HFF-Myc (cell line): Measurements from ENCODE around the gene INSRR.

Experiments used
- DNase-seq: peaks from one replicate; pipeline ENCODE4 v3.0.0-alpha.2; 2011; ENCODE audit warnings: low read depth; ENCODE audit errors: extremely low read depth
- H3K4me3 ChIP-seq: replicated peaks from 2 replicates; pipeline ENCODE4 v1.5.1; 2011; ENCODE audit warnings: low read depth, mild to moderate bottlenecking, control low read depth, low read length
- TF ChIP-seq, protein P1 (sequence below): IDR thresholded peaks from 2 replicates; pipeline ENCODE4 v1.5.1; 2012; ENCODE audit warnings: mild to moderate bottlenecking, low read depth, low read length, control low read depth; ENCODE audit errors: missing control alignments

INSRR gene

DNA sequence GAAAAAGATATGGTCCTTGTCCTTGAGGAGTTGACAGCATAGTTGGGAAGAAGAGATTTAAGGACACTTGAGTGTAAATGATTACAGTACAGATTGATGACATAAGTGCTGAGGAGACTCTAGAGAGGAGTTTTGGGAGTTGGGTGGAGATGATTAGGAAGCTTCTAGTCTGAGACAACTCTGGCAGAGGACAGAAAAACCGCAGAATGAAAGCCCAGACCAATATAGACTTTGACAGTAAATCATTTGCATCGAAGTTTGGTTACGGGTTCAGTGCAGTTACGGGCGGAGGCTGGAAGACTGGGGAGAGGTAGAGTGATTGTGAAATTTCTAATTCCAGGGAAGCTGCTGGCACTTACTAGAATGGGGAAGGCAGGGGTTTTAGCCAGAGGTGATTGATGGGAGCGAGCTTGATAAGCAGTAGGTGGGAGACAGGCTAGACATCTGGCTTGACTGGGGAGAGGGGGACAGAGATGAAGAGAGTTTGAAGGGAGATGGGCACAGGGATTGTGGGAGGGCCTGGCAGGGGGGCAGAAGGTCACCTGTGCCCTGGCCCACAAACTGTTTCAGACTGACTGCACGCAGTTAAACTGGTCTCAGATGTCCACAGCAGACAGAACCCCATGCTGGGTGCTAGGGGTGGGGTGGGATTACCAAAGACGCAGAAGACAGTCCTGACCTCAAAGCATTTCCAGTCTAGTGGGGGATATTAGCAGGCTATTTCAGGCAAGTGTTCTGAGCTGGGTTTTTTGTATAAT, 62.4 kb downstream of the INSRR start:
- H3K4me3 ChIP-seq, result no peak overlapping the region
- TF ChIP-seq, protein P1, sequence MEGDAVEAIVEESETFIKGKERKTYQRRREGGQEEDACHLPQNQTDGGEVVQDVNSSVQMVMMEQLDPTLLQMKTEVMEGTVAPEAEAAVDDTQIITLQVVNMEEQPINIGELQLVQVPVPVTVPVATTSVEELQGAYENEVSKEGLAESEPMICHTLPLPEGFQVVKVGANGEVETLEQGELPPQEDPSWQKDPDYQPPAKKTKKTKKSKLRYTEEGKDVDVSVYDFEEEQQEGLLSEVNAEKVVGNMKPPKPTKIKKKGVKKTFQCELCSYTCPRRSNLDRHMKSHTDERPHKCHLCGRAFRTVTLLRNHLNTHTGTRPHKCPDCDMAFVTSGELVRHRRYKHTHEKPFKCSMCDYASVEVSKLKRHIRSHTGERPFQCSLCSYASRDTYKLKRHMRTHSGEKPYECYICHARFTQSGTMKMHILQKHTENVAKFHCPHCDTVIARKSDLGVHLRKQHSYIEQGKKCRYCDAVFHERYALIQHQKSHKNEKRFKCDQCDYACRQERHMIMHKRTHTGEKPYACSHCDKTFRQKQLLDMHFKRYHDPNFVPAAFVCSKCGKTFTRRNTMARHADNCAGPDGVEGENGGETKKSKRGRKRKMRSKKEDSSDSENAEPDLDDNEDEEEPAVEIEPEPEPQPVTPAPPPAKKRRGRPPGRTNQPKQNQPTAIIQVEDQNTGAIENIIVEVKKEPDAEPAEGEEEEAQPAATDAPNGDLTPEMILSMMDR, result no peak
- no peak for DNase-seq

DNA sequence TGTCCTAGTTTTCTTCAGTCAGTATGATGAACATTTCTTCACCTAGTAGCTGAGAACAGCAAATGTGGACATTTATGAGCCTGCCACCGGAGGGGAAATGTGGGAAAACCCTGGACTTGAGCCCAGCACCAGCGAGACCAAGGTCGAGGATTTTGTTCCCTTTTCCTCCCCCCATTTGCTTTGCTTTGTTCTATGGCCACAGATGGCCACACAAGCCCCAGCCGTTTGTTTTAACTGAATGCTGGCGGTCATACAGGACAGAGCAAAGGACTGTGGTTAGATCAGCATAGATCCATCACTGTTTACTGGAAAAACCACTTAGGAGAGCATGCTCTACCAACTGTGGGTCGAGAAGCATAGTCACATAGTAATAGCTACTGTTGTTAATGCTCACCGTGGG, 63.1 kb downstream of the INSRR start:
- TF ChIP-seq, protein P1, result no peak
- H3K4me3 ChIP-seq, result no peak overlapping the region
- DNase-seq, result no peak

DNA sequence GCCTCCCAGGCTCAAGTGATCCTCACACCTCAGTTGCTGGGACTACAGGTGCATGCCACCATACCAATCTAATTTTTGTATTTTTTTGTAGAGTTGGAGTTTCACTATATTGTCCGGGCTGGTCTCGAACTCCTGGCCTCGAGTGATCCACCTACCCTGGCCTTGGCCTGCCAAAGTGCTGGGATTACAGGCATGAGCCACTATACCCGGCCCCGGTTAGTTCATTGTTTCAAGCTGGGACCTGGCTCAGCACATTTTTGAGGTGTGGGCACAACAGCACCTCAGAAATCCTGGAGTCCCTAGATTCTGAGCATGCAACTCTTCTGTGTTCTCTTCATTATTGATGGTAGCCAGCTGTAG, 63.6 kb downstream of the INSRR start:
- TF ChIP-seq, protein P1, result no peak
- no peak for DNase-seq
- no peak overlapping the region for H3K4me3 ChIP-seq

DNA sequence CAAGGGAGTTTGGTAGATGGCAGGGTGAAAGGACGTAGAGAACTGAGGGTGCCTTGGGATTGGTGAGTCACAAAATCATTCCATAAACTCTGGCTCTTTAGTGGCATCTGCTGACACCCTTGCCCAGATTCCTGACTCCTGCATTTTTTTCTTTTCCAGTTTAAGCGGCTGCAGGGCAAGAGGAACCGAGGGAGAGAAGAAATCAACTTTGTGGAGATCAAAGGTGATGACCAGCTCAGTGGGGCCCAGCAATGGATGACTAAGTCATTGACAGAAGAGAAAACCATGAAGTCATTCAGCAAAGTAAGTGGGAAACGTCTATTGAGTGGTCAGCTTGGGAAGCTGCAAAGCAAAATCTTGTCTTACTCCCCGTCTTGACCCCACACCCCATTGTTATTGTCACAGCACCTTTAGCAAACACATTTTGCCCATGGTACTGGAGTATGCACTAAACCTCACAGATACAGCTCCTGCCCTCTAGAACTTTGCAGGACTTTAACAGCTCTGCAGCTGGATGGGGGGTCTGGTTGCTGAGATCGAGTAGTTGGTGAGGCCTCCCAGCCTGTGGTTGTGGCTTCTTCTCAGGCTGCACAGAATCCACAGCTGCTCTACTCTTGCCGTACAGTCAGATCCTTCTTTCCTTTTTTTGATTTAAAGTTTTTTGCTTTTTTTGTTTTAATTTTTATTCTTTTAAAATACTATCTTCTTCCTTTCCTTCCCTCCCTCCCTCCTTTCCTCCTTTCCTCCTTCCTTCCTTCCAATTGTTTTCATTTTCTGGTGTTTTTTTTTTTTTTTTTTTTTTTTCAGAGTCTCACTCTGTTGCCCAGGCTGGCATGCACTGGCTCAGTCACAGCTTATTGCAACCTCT, 64.2 kb downstream of the INSRR start:
- TF ChIP-seq, protein P1, result no peak
- no peak overlapping the region for H3K4me3 ChIP-seq
- DNase-seq, result no peak
